SK-MEL-5 (cell line): ENCODE data around the gene KCNE4. TPM values are rescaled to one million over a fixed set of nuclear protein-coding genes. Genes with fewer than 3 reads are reported as not detected.

Experiments
- DNase-seq: peaks from one replicate; pipeline ENCODE4 v3.0.0-alpha.2; 2016; ENCODE audit warnings: low read depth, low spot score
- in situ Hi-C: cut with HindIII; loops from 2 replicates; pipeline ENCODE4 v1.10.0; 2016; ENCODE audit warnings: low sequenced_read_pairs, high pct_unique_total_duplicates, low pct_unique_long_range_greater_than_20kb
- polyA plus RNA-seq, 2 experiments: library from polyadenylated mRNA; depleted of rRNA; stranded (reverse); fragments of >200 nt; gene quantifications; 2 replicates each; pipeline ENCODE4 v1.2.3, GENCODE V29; 2015
- total RNA-seq: library from RNA; depleted of rRNA; stranded (reverse); fragments of >200 nt; shearing (Covaris generic); gene quantifications from 2 replicates; pipeline ENCODE4 v1.2.3, GENCODE V29; 2014; rRNA removed

Gene KCNE4, protein sequence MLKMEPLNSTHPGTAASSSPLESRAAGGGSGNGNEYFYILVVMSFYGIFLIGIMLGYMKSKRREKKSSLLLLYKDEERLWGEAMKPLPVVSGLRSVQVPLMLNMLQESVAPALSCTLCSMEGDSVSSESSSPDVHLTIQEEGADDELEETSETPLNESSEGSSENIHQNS
- 12.1 and 13.7 TPM in 2 replicates for total RNA-seq
- polyA plus RNA-seq (2015; cell fraction: cytosol; rRNA removed): 5.3 and 6.2 TPM in 2 replicates
- 1.2 and 2.1 TPM in 2 replicates for polyA plus RNA-seq (2015; cell fraction: nucleus; rRNA removed)

DNA sequence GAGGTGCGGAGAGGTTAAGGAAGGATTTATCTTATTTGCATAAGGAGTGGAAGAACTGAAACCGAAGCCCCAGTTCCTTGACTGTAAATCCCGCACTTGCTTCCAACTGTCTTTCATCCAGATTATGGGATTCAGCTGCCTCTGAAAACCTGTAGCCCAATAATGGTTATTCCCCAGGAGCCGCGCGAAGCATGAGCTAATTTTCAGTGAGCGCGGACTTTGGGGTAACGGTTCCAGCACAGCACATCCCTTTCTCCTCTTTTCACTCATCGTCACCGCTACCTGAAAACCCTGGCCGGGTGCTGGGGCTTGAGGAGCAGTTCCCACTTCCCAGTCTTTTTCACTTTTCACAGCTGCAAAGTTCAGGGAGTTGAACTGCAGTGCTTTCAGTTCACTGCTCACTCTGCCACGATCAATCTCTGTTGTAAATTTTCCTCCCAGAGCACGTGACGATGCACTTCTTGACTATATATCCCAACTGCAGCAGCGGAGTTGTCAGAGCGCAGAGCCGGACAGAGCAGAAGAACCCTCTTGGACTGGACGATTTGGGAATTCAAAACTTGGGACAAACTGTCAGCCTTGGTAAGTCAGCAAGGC is at the start of gene KCNE4:
Gene KCNE4 (plus strand): TSS at position 498 of the 597 bp plus-strand sequence. CDS start 641 bp downstream, outside the sequence.
- in situ Hi-C loops: no loop called here
- peak; percentile 57 for DNase-seq

DNA sequence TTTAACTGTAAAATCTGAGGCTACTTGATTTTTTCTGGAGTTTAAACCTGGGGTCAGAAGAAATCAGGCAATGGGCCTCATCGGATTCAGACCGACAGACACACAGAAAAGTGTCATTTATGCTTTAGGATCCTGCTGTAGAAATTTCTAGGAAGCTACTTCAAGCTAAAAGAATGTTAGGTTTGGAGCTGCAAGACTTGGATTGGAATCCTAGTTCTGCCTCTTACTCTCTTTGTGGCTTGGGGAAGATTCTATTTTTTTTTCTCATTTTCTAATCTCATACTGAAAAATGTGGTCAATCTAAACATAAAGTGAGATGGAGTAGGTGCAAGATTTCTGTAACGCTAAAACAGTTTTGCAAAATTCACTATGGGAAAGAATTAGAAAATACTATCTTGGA is 48.8 kb upstream of the KCNE4 start:
- no peak for DNase-seq
- in situ Hi-C loops: no loop called here

DNA sequence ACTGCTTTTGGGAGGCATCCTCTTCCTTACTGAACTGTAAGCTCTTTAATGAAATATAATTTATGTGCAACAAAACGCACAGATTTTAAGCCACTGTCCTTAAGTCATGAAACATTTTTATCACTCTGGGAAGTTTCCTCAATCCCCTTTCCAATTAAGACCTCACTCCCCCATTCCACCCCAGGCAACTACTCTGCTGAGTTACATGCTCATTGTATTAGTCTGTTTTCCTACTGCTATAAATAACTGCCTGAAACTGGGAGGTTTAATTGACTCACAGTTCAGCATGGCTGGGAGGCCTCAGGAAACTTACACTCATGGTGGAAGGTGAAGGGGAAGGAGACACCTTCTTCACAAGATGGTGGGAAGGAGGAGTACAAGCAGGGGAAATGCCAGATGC is 46.5 kb upstream of the KCNE4 start:
- no peak for DNase-seq
- in situ Hi-C loops: no loop called here

DNA sequence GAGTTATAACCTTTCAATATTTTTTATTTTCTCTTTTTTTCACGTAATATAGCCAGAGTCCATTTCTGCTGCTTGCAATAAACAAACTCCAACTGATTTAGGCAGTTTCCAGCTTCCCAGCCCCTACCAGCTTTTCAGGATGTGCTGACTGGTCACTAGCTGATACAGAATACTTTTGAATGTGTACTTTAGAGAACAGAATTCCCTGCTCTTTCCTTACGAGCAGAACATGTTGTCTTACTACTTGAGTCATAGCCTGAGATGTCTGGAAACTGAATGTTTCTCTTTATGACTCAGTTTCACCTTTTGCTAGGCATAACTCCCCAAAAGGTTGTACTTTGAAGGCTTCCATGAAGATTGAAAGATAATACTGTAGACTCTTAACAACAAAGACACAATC is 44.5 kb upstream of the KCNE4 start:
- DNase-seq: no peak
- in situ Hi-C loops: no loop called here

DNA sequence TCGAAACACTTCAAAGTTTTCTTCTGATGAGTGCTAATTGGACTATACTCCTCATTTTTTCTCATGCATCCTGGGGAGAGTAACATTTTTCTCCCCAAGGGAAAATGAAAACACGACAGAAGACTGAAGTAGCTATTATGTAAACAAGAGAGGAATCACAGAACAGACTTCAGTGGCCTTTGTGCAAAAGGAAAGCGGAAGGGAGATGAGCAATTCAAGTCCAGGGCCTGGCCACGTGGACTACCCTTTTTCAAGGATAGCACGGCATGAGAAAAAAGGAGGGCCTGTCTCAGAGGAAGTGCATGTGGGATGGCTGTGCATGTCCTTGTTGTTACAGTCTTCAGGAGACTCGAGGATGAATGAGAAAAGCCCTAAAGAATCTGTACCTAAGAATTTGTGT is 43.8 kb upstream of the KCNE4 start:
- DNase-seq: peak; percentile 88
- in situ Hi-C loops: no loop called here

DNA sequence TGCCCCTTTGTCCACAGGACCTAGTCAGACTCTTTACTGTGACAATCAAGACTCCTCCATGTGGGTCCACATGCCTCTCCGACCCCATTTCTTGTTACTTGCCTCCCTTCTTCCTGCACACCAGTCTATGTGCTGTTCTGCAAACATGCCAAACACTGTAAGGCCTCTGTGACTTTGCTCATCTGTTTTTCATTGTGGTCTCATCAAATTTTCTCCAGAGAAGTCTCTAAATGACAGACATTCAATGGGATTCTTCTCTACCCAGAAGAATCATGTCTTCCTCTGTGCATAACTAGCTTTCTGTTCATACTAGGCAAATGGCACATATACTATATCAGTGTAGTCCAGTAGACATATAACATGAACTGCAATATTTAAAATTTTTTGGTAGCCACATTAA is 43.0 kb upstream of the KCNE4 start:
- in situ Hi-C loops: no loop called here
- no peak for DNase-seq

DNA sequence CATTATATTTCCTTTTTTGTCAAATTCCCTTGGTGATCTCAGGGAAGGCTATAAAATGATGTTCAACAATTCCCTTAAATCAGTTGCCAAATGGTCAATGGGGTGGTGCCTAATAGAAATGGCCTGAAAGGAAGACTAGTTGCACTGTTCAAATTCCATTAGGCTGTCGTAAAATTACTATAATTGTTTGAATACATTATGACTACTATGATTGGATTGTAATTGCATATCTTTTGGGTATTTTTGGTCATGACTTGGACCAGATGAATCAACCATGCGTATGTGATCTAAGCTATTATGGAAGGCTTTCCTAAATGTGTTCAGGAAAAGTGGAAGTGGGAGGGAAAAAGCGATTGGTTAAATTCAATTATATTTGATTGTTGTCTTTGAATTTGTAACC is 41.3 kb upstream of the KCNE4 start:
- no peak for DNase-seq
- in situ Hi-C loops: no loop called here

DNA sequence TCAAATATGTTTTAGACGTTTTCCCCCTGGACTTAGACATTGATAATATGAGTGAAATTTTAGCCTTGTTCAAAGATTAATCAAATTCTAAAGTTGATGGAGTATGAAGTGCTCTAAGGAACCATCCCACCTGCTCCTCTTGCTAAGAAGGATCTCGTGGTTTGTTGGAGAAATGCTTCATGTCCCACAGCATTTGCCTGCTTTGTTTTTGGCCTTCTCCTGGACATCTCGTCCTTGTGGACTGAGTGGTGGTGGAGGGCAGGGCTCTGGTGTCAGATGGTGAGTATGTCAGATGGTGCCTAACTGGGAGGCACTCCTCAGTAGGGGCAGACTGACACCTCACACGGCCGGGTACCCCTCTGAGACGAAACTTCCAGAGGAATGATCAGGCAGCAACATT is 39.7 kb upstream of the KCNE4 start:
- DNase-seq: no peak
- in situ Hi-C loops: no loop called here

DNA sequence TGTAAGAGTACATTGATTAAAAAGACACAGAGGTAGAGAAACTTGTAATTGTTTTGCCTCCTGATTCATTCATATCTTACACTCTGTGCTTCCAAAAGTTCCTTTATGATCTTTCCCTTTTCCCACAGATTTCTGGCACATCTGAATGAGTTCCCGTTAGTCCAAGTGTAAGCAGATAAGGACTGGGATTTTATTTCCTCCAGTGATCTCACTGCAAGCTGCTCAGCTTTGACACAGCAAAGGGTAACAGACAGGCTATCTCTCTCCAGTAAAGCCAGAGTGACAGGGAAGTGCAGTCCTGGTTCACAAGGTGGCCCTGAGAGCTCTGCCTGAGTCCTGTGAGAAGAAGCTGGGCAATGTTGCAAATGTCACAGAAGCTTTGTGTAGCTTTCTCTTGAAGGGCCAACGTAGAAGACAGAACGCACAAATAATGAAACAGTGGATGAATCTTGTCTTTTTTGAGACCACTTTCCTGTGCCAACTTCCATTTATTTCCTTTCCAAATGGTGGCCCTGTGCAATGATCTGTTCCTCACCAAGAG is 32.5 kb upstream of the KCNE4 start:
- in situ Hi-C loops: no loop called here
- DNase-seq: no peak

DNA sequence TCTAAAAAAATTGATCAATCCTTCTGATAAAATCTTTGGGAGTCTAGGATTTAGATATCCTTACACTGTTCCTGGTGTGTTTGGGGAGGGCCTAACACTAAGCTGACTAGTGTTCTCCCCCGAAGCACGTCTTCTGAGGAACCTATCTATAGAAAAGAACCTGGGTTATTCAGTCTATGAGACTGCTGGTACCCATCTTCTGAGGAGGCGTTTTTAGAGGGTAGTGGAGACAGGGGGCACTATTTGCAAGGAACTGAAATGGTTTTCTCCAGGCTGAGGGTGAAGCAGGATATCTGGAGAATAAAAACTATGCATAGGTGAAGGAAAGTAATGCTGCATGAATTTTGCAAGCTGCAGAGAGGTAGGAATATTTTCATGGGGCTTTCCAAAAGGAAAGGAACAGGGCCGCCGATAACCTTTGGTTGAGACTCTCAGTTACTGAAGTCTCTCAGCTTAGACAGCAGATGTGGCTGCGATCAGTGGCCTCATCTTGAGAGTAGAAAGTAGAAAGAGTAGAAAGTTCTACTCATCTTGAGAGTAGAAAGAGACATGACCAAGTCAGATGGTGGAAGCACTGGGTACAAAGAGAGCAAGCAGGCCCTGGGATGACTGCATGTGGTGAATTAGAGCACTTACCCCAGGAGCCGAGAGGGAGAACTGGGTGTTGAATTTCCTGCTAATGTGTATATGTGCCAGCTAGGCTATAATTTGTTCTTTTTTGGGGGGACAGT is 31.8 kb upstream of the KCNE4 start:
- in situ Hi-C loops: no loop called here

DNA sequence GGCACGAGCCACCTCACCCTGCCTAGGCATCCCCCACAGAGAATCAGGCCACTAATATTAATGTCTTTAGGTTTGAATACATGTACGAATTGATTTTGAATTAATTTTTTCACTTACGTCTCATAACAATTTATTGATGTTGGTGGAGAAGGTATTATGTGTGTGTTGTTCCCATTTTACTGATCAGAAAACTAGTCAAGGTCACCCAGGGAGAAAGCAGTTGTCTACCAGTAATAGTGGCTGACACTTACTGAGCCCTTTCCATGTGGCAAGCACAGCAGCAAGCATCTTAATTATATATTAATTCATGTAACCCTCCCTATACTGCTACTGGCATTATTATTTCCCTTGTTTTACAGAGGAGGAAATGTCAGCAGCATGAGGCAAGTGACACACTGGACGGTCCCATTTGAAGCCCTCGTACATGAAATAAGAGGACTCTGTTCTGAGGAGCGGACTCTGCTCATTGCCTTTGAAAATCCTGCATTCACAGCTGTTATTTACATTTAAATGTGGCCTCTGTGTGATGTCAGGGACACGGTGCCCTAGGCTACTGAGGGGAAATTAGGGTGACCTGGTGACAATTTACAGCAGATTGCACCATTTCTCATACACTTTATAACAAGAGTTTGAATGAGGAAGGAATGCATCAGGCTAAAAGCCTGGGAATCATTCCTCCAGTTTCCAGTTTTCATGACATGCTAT is 30.9 kb upstream of the KCNE4 start:
- in situ Hi-C loops: no loop called here
- DNase-seq: no peak

More for the DNA sequence above, 31.8 kb upstream of the KCNE4 start:
- DNase-seq: peak; percentile 37

DNA sequence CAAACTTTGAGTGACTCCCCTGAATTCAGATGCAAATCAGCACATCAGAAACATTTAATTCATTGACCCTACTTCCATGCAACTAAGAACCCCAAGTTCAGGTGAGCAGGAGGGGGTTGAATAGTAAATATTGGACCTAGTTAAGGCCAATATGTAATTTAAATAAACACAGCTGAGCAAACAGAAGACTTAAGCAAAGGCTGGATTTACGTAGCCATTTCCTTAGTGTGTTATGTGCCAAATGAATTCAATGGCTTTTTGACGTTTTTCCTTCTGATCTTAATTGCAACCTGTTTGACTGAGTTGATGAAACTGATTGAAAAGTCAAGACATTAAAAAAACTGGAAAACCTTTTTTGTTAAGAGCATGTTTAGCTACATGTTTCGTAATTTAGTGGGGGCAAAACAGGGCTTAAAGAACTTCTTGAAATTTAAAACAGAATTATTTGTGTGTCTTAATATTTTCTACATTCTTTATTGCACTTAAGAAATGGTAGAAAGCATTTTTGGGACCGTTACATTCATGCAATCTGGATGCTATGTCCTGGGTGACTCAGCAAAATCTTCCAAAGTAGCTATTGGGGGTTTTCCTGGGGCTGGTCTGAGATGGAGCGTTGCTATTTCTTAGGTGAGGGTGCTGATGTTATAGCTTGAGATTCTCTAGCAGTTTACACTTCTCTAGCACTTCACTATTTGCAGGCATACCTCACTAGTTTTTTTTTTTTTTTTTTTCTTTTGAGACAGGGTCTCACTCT is 25.5 kb upstream of the KCNE4 start:
- DNase-seq: no peak
- in situ Hi-C loops: no loop called here

DNA sequence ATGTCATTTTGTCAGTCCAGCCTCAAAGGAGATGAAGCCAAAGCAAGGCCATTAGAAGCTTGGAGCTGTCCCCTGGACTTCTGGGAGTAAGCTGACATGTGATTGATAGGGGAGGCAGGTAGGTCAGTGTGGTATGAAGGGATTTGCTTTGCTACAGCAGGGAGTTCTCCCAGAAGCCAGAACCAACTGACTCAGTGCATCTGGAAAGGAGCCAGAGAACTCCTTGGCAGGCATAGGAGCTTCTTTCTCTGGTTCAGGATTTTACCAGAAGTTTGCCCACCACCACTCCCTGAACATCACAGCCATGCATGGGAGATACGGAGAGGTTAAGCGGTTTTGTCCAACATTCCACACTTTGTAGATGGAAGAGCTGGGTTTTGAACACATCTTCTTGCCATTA is 24.5 kb upstream of the KCNE4 start:
- in situ Hi-C loops: no loop called here
- DNase-seq: no peak

DNA sequence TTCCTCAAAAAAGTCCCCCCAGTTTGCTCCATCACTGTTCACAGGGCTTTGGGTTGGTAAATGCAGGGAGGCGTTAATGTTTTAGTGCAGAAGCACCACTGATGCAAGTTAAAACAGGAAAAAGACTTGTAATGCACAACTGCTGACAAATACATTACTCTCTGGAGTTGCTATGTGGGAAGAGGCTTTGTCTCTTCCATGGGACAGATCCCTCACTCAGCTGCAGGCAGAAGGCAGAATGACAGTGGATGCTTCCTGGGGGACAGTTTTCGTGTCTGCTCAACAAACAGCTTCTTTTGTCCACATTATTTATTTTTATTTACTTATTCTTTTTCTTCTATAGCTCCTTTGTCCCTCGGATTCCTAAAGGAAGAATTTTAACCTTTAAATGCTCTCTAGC is 22.7 kb upstream of the KCNE4 start:
- DNase-seq: no peak
- in situ Hi-C loops: no loop called here

DNA sequence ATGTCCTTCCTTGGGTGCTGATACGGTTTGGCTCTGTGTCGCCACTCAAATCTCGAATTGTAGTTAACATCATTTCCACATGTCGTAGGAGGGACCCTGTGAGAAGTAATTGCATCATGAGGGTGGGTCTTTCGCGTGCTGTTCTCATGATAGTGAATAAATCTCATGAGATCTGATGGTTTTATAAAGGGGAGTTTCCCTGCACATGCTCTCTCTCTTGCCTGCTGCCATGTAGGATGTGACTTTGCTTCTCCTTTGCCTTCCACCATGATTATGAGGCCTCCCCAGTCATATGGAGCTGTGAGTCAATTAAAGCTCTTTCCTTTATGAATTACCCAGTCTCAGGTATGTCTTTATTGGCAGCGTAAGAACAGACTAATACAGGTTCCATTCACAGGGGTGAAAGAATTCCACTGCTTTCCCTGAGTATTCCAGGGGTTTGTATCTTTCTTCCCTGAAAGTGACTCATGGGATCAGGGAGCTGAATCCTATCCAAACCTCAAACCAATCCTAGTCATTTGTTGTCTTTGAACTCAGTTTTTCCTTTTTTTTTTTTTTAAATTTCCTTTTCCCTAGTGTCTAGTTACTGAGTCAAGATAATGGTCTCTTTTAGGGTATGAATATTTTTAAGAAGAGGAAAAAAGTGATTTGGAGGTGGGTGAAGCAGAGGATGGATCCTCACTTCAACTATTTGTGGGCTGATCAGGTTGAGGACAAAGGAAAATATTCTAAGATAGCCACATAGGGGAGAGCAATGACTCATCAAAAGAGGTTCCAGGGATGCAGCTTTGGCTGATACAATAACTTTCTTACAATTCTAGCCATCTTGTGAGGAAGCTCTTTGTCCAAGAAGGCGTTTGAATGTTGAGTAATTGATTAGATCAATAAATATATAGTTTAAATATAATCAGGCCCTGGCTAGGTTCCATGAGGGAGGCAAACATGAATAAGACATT is 19.5 kb upstream of the KCNE4 start:
- in situ Hi-C loops: no loop called here
- no peak for DNase-seq

DNA sequence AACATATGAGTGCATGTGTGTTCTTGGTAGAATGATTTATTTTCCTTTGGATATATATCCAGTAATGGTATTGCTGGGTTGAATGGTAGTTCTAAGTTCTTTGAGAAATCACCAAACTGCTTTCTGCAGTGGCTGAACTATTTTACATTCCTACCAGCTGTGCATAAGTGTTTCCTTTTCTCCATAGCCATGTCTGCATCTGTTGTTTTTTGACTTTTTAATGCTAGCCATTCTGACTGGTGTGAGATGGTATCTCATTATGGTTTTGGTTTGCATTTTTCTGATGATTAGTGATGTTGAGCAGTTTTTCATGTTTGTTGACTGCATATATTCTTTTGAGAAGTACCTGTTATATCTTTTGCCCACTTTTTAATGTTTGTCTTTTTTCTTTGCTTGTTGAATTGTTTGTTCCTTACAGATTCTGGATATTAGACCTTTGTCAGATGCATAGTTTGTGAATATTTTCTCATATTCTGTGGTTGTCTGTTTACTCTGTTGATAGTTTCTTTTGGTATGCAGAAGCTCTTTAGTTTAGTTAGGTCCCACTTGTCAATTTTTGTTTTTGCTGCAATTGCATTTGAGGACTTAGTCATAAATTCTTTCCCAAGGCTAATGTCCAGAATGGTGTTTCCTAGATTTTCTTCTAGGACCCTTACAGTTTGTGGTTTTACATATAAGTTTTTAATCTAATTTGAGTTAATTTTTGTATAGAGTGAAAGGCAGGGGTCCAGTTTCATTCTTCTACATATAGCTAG is 17.6 kb upstream of the KCNE4 start:
- no peak for DNase-seq

More for the DNA sequence above, 17.6 kb upstream of the KCNE4 start:
- in situ Hi-C loops: no loop called here
